DND-41 (cell line): Measurements from ENCODE around the gene FAP.

Experiments
- ATAC-seq: fragments of 200-7000 bp; cut with Tn5 transposase; 3 replicates; pipeline ENCODE4 v1.9.1; 2021; ENCODE audit warnings: low read depth; ENCODE audit not compliant: insufficient read depth
- DNase-seq: peaks from one replicate; pipeline ENCODE4 v3.0.0-alpha.2; 2020
- H2AFZ ChIP-seq: 2 replicates; pipeline ENCODE4 v1.6.0; 2012; ENCODE audit warnings: low read depth, low read length
- H3K27ac ChIP-seq: 2 replicates; pipeline ENCODE4 v1.5.1; 2012; ENCODE audit warnings: low read length, inconsistent platforms
- H3K27me3 ChIP-seq: fragments of 200-600 bp; sonication (generic); 2 replicates; pipeline ENCODE4 v1.6.0; 2012; ENCODE audit warnings: low read length, mild to moderate bottlenecking, inconsistent platforms; ENCODE audit not compliant: insufficient read depth, poor library complexity
- H3K36me3 ChIP-seq: 2 replicates; pipeline ENCODE4 v1.5.1; 2012; ENCODE audit warnings: low read length, inconsistent platforms; ENCODE audit not compliant: insufficient read depth
- H3K4me1 ChIP-seq: 2 replicates; pipeline ENCODE4 v1.5.1; 2012; ENCODE audit warnings: mild to moderate bottlenecking, low read length; ENCODE audit not compliant: insufficient read depth
- H3K4me2 ChIP-seq: 2 replicates; pipeline ENCODE4 v1.6.0; 2012; ENCODE audit warnings: mild to moderate bottlenecking, moderate library complexity, low read length, inconsistent platforms; ENCODE audit not compliant: insufficient read depth
- H3K4me3 ChIP-seq, 2 experiments: fragments of 200-600 bp in 1 of 2; shearing (Covaris generic) in 1 of 2; 2 replicates each; pipeline ENCODE4 v1.5.1; 2012 to 2016; ENCODE audit warnings: inconsistent platforms in 2 of 2, low read length in 2 of 2, mild to moderate bottlenecking in 2 of 2, low read depth in 1 of 2, moderate library complexity in 1 of 2
- H3K79me2 ChIP-seq: 2 replicates; pipeline ENCODE4 v1.6.0; 2012; ENCODE audit warnings: low read length, inconsistent platforms; ENCODE audit not compliant: insufficient read depth
- H3K9ac ChIP-seq: 2 replicates; pipeline ENCODE4 v1.6.0; 2012; ENCODE audit warnings: low read depth, mild to moderate bottlenecking, inconsistent platforms, low read length, moderate library complexity
- H3K9me3 ChIP-seq: 2 replicates; pipeline ENCODE4 v1.5.1; 2012; ENCODE audit warnings: low read length, moderate library complexity, mild to moderate bottlenecking, inconsistent platforms; ENCODE audit not compliant: insufficient read depth, severe bottlenecking
- H4K20me1 ChIP-seq: 2 replicates; pipeline ENCODE4 v1.6.0; 2012; ENCODE audit warnings: low read length; ENCODE audit not compliant: insufficient read depth
- CTCF ChIP-seq: IDR thresholded peaks from 2 replicates; pipeline ENCODE4 v1.5.1; 2012; ENCODE audit warnings: borderline replicate concordance, low read length, moderate library complexity, mild to moderate bottlenecking; ENCODE audit not compliant: poor library complexity, severe bottlenecking; ENCODE audit errors: extremely low read depth
- EZH2 ChIP-seq: IDR thresholded peaks from 3 replicates; pipeline ENCODE4 v1.6.1; 2012; ENCODE audit warnings: borderline replicate concordance, low read depth, mild to moderate bottlenecking, moderate library complexity, low read length, inconsistent platforms; ENCODE audit not compliant: severe bottlenecking

The FAP gene

GRCh38 chr2:162243294-162243693, at the start of gene FAP:
Gene FAP, minus strand, starts transcription at chr2:162243445. Its CDS starts 118 bp downstream, at chr2:162243327.
- H3K4me3 ChIP-seq: no peak within 1 kb of the TSS
- H3K27ac ChIP-seq: no peak within 1 kb of the TSS
- H3K79me2 ChIP-seq: no peaks in the 10 kb centered on the region
- H3K4me1 ChIP-seq: no peaks in the 10 kb centered on the region
- TF ChIP-seq CTCF (no peak), EZH2 (no peak)
- ATAC-seq (no peak), DNase-seq (no peak)
- H3K36me3 ChIP-seq: no peaks in the 10 kb centered on the region
- no peaks in the 10 kb centered on the region for H3K9me3 ChIP-seq
- H2AFZ ChIP-seq: no peak within 1 kb of the TSS
- H3K9ac ChIP-seq: no peak within 1 kb of the TSS
- H4K20me1 ChIP-seq: no peaks in the 10 kb centered on the region
- H3K4me2 ChIP-seq: no peak within 1 kb of the TSS
- peaks cover 6% of the 10 kb centered on the region for H3K27me3 ChIP-seq

GRCh38 chr2:162291748-162292147, 48.5 kb upstream of the FAP start:
- ATAC-seq: no peak
- DNase-seq: no peak
- Histone ChIP-seq H3K9ac (no peak overlapping the region), H3K36me3 (no peaks in the 10 kb centered on the region), H2AFZ (no peak overlapping the region), H3K4me2 (no peak overlapping the region), H3K27ac (no peak overlapping the region), H3K4me3 (no peak overlapping the region), H3K27me3 (no peaks in the 10 kb centered on the region), H3K4me1 (no peaks in the 10 kb centered on the region), H3K9me3 (no peaks in the 10 kb centered on the region), H3K79me2 (no peaks in the 10 kb centered on the region), H4K20me1 (no peaks in the 10 kb centered on the region)
- TF ChIP-seq CTCF: no peak
- no peak for TF ChIP-seq EZH2

DNA sequence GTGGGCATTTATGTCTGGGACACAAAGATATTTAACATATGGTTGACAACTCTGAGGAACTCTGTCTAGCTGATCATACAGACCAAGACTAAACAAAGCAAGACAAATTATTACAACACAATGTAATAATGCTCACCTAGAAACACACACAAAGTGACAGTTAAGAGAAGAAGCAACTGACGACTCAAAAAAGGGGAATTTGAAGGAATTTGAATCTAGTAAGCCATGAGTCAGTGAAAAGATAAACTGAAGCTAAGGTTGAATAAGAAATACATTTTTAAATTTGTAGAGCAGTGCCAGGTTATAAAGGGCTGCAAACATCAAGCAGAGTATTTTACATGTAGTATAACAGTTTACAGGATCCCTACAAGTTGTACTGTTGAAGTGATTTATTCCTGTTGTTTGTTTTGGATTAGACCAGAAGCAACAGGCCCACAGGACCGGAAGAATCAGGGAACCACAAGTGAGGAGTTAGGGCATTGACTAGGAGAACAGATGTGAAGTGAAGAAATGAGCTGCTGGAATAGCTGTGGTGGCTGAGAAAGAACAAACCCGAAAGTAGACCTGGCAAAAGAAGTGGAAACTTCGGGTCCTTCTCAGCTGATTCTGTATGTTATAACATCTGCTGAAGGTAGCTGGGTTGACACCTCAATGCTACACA, 39.6 kb upstream of the FAP start:
- H2AFZ ChIP-seq: no peak overlapping the region
- DNase-seq (no peak), ATAC-seq (no peak)
- H3K9me3 ChIP-seq: no peaks in the 10 kb centered on the region
- no peak overlapping the region for H3K4me2 ChIP-seq
- no peak overlapping the region for H3K4me3 ChIP-seq
- TF ChIP-seq EZH2 (no peak), CTCF (no peak)
- H3K27me3 ChIP-seq: no peaks in the 10 kb centered on the region
- H3K27ac ChIP-seq: no peak overlapping the region
- no peaks in the 10 kb centered on the region for H3K79me2 ChIP-seq
- H3K9ac ChIP-seq: no peak overlapping the region
- H4K20me1 ChIP-seq: no peaks in the 10 kb centered on the region
- no peaks in the 10 kb centered on the region for H3K36me3 ChIP-seq
- H3K4me1 ChIP-seq: no peaks in the 10 kb centered on the region

GRCh38 chr2:162280654-162281053, 37.4 kb upstream of the FAP start:
- ATAC-seq (no peak), DNase-seq (no peak)
- H3K79me2 ChIP-seq: no peaks in the 10 kb centered on the region
- H3K9ac ChIP-seq: no peak overlapping the region
- H2AFZ ChIP-seq: no peak overlapping the region
- TF ChIP-seq CTCF (no peak), EZH2 (no peak)
- H3K4me3 ChIP-seq: no peak overlapping the region
- H3K36me3 ChIP-seq: no peaks in the 10 kb centered on the region; the same call in 1 of the 2 replicates
- no peaks in the 10 kb centered on the region for H3K4me1 ChIP-seq
- no peaks in the 10 kb centered on the region for H4K20me1 ChIP-seq
- no peak overlapping the region for H3K27ac ChIP-seq
- H3K9me3 ChIP-seq: no peaks in the 10 kb centered on the region
- no peaks in the 10 kb centered on the region for H3K27me3 ChIP-seq
- H3K4me2 ChIP-seq: no peak overlapping the region
